VCaP (cell line): ENCODE measurements around the gene SUMO4.

Experiments used
- H3K27ac ChIP-seq: fragments of 450-650 bp; 2 replicates; pipeline ENCODE4 v1.5.1; 2017
- TF ChIP-seq, protein P1 (sequence below): fragments of 450-650 bp; conservative IDR thresholded peaks from 2 replicates; pipeline ENCODE4 v1.5.1; 2017; ENCODE audit warnings: mild to moderate bottlenecking, moderate library complexity

Gene SUMO4

GRCh38 chr6:149422581-149422980 is 22.5 kb downstream of the SUMO4 start:
- peak overlapping the region; percentile 68 for H3K27ac ChIP-seq
- TF ChIP-seq, protein P1, sequence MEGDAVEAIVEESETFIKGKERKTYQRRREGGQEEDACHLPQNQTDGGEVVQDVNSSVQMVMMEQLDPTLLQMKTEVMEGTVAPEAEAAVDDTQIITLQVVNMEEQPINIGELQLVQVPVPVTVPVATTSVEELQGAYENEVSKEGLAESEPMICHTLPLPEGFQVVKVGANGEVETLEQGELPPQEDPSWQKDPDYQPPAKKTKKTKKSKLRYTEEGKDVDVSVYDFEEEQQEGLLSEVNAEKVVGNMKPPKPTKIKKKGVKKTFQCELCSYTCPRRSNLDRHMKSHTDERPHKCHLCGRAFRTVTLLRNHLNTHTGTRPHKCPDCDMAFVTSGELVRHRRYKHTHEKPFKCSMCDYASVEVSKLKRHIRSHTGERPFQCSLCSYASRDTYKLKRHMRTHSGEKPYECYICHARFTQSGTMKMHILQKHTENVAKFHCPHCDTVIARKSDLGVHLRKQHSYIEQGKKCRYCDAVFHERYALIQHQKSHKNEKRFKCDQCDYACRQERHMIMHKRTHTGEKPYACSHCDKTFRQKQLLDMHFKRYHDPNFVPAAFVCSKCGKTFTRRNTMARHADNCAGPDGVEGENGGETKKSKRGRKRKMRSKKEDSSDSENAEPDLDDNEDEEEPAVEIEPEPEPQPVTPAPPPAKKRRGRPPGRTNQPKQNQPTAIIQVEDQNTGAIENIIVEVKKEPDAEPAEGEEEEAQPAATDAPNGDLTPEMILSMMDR, result no peak

- H3K27ac ChIP-seq, result peak overlapping the region; percentile 68
- TF ChIP-seq, protein P1, result no peak
These were observed 23.9 kb downstream of the SUMO4 start for GRCh38 chr6:149423964-149424440.

DNA sequence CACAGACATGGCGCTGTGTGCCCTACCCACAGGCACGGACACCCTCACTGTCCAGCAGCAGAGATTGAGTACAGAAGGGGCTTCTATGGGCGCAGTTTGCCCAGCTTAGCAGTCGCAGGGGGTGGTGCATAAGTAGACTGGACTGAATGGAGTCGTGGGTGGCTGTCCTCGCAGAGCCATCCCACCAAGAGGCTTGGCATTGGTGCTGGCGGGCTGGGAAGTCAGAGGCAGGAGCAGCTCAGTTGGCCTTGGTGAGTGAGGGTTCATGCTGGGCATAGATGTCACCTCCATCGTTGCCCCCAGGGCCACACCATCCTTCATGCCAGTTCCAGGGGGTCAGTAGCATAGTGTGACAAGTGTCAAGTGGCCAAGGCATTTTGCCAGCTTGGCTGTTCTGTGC is 25.2 kb downstream of the SUMO4 start:
- peak overlapping the region; percentile 68; the same call in 1 of the 2 replicates for H3K27ac ChIP-seq
- TF ChIP-seq, protein P1, result no peak

GRCh38 chr6:149425754-149426153 is 25.7 kb downstream of the SUMO4 start:
- TF ChIP-seq, protein P1, result no peak
- H3K27ac ChIP-seq, result no peak overlapping the region

- TF ChIP-seq, protein P1, result no peak
These were observed 28.5 kb downstream of the SUMO4 start for GRCh38 chr6:149428606-149429005.

DNA sequence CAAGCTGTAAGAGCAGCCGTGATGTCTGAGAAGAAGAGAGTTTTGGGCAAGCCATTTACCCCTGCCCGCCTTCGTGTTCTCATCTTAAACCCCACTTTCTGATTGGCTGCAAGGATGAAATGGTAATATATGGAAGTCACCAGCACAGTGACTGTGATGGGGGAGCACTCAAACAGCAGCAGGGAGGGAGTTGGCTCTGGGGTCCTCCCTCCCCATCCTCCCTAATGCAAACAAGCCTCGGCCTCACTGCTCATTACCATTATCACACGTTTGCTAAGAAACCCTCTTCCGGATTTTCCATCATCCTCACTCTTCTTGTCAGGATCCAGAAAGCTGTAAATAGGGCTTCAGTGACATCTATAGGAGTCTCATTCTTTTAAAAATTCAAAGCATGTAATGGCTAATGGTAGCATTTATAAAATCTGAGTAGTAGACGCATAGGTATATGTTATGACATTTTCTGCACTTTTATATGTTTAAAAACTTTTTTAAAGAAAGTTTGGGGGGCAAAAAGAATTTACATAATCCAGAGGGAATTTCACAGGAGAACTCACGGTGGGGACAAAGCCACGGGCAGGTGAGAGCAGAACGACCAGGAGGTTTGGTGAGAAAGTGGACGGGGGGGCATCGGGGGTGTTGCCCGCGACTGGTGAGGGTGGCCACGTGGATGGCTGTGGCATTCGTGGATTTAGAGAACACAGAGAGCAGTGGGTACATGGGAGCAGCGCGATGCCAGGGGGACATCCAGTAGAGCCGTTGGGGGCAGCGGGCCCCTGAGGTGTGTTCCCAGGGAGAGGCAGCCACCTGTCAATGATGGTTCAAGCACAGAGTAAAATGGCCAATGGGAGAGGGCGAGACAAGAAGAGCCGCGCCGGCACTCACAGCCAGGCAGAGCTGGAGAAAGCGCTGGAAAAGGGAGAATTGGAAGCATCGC is 29.6 kb downstream of the SUMO4 start:
- TF ChIP-seq, protein P1, result peak; percentile 28; the same call in 1 of the 2 replicates
- H3K27ac ChIP-seq, result no peak overlapping the region

More at GRCh38 chr6:149428606-149429005, 28.5 kb downstream of the SUMO4 start:
- no peak overlapping the region for H3K27ac ChIP-seq

DNA sequence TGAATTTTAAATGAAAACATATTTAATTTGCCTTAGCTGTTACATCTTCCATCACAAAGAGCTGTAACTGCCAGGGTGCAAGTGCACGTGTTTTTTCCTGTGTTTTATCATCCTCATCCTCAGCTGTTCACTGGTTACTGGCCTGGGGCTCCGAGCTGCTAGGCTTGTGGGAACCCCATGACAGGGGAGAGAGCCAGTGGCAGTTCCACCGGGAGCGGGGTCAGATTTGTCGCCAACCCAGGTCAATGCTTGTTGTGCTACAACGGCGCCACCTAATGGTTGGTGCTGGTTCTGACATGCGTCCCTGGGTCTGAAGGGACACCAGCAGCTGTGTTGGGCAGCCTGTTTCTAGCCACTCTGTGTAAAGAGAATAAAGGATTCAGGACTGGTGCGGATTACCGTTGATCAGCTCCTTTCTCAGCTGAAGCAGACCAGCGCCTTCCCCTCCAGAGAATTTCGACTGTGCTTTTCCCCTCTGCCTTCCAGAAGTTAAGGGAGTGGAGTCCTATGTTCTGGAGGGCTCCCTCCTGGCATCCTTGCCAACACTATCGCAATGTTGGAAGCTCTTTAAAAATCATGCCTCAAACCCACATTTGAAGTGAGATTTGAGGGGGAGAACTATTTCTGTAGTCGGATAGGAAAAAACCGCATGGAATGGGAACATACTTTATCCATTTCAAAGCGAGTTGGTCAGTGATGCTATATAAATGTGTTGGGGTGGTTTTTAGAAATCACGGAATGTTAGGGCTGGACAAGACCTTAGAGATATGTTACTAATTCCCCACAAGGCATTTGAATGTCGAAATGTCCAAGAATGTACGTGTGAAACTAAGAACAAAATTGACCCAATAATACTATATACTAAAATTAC is 32.1 kb downstream of the SUMO4 start:
- TF ChIP-seq, protein P1, result peak; percentile 92
- peak overlapping the region; percentile 43 for H3K27ac ChIP-seq
